Ascending aorta (tissue), 2 donors: ENCODE data around the gene ANKRD37. TPM values are rescaled to one million over a fixed set of nuclear protein-coding genes. Genes with fewer than 3 reads are reported as not detected.
A peak's percentile ranks its signal among the peaks of the same experiment; 100 is the strongest.

ENCODE experiments used
- DNase-seq, 2 donors: peaks; one replicate each; pipeline ENCODE4 v3.0.0-alpha.2; 2019; ENCODE audit warnings: low spot score in 2 of 2
- H3K27ac ChIP-seq, 2 donors: fragments of 200-600 bp; sonication (generic); one replicate each; pipeline ENCODE4 v1.5.1; 2016 to 2017; ENCODE audit warnings: mild to moderate bottlenecking in 1 of 2
- H3K27me3 ChIP-seq: fragments of 200-600 bp; sonication (generic); one replicate; pipeline ENCODE4 v1.5.1; 2017
- H3K36me3 ChIP-seq, 2 donors: fragments of 200-600 bp; sonication (generic); one replicate each; pipeline ENCODE4 v1.5.1; 2016
- H3K4me1 ChIP-seq, 2 donors: fragments of 200-600 bp; sonication (generic); one replicate each; pipeline ENCODE4 v1.5.1; 2016 to 2017; ENCODE audit warnings: mild to moderate bottlenecking in 1 of 2
- H3K4me3 ChIP-seq, 2 donors: fragments of 200-600 bp; sonication (generic); one replicate each; pipeline ENCODE4 v1.5.1; 2016 to 2017; ENCODE audit warnings: mild to moderate bottlenecking in 1 of 2
- H3K9me3 ChIP-seq, 2 donors: fragments of 200-600 bp; sonication (generic); one replicate each; pipeline ENCODE4 v1.5.1; 2016
- CTCF ChIP-seq, 3 experiments: fragments of 200-600 bp in 2 of 3; fragments of 450-650 bp in 1 of 3; sonication (generic) in 2 of 3; IDR thresholded peaks; one replicate each; pipeline ENCODE4 v1.5.1; 2016 to 2019; ENCODE audit warnings: antibody characterized with exemption in 3 of 3, mild to moderate bottlenecking in 1 of 3, moderate library complexity in 1 of 3
- intact Hi-C: fragments of 100-400 bp; cut with DNase I; formaldehyde crosslinking; loops from one replicate; pipeline ENCODE4 v1.15.1; 2023
- total RNA-seq: library from RNA; depleted of rRNA; stranded (reverse); fragments of >200 nt; gene quantifications from one replicate; pipeline ENCODE4 v1.1.0, GENCODE V29; 2016

The ANKRD37 gene, protein sequence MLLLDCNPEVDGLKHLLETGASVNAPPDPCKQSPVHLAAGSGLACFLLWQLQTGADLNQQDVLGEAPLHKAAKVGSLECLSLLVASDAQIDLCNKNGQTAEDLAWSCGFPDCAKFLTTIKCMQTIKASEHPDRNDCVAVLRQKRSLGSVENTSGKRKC
- 1.9 TPM for total RNA-seq

GRCh38 chr4:185396724-185397385 is at the start of gene ANKRD37:
Gene ANKRD37 (plus strand): TSS chr4:185396841. CDS start chr4:185396924, 83 bp downstream.
- Histone ChIP-seq H3K4me1 (peaks cover 2 to 13% of the 10 kb centered on the region in 2 donors), H3K27ac (peak within 1 kb of the TSS; percentile 99 to 100), H3K36me3 (peaks cover 0 to 5% of the 10 kb centered on the region in 2 donors), H3K4me3 (peak within 1 kb of the TSS; percentile 86 to 87), H3K9me3 (no peaks in the 10 kb centered on the region), H3K27me3 (no peaks in the 10 kb centered on the region)
- intact Hi-C loops: loop anchor here (1.0 to 10.0 kb wide), 4 partner anchors 28 to 198 kb away; partner anchors contain the start of genes CCDC110 and UFSP2
- peak; percentile 21 to 79 for DNase-seq
- TF ChIP-seq CTCF (IDR thresholded peaks at IDR 0.05): peak in 1 of 3 experiments; percentile 14

DNA sequence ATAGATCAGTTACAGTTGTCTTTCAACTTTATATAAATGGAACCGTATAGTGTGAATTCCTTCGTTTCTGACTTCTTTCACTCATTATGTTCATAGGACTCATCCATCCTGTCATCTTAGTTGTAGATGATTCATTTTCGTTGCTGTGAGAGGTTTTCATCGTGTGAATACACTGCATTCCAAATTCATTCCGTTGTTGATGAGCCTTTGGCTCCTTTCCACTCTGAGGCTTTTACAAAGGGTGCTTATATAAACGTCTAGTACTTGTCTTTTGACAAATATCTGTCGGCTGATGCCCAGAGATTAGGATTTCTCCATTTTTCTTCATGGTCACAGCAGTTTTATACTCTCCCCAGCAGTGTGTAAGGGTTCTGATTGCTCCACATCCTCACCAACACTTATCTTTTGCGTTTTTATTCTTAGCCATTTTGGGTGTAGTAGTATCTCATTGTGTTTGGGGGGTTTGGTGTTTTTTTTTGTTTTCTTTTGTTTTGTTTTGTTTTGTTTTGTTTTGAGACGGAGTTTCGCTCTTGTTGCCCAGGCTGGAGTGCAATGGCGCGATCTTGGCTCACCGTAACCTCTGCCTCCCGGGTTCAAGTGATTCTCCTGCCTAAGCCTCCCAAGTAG is 49.6 kb upstream of the ANKRD37 start:
- peaks cover 5 to 9% of the 10 kb centered on the region in 2 donors for H3K4me1 ChIP-seq
- no peaks in the 10 kb centered on the region for H3K27me3 ChIP-seq
- no peak overlapping the region for H3K4me3 ChIP-seq
- no peak for TF ChIP-seq CTCF (IDR thresholded peaks at IDR 0.05)
- peak overlapping the region in 1 of 2 donors; percentile 85 for H3K27ac ChIP-seq
- H3K9me3 ChIP-seq: no peaks in the 10 kb centered on the region
- no peak for DNase-seq
- intact Hi-C loops: no loop called here
- peaks cover 17 to 40% of the 10 kb centered on the region in 2 donors for H3K36me3 ChIP-seq

- Histone ChIP-seq H3K27ac (no peak overlapping the region), H3K9me3 (no peaks in the 10 kb centered on the region), H3K27me3 (no peaks in the 10 kb centered on the region), H3K36me3 (peaks cover 29 to 34% of the 10 kb centered on the region in 2 donors), H3K4me3 (no peak overlapping the region), H3K4me1 (peaks cover 0 to 2% of the 10 kb centered on the region in 2 donors)
- TF ChIP-seq CTCF (IDR thresholded peaks at IDR 0.05): no peak
- intact Hi-C loops: no loop called here
- no peak for DNase-seq
Observed at GRCh38 chr4:185351691-185352090, 45.0 kb upstream of the ANKRD37 start.

DNA sequence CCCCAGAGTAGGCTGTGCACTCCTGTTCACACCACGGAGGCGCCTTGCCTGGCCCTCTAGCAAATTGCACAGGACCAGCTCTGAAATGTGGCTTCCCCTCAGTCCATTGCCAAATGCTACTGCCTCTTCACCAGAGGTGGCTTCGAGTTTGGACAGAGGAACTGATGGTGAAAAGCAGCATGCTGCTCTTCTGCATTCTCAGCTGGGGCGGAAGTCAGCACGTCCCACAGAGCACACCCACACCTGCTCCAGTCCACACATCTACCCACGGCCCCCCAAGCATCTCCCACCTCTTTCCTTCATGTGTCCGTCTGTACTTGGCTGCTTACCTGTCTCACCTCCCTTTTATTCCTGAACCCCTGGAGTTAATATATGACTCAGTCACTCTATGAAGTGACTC is 44.4 kb upstream of the ANKRD37 start:
- Histone ChIP-seq H3K4me3 (no peak overlapping the region), H3K4me1 (peaks cover 0 to 4% of the 10 kb centered on the region in 2 donors), H3K9me3 (no peaks in the 10 kb centered on the region), H3K27ac (no peak overlapping the region), H3K36me3 (peaks cover 28 to 29% of the 10 kb centered on the region in 2 donors), H3K27me3 (no peaks in the 10 kb centered on the region)
- TF ChIP-seq CTCF (IDR thresholded peaks at IDR 0.05): no peak
- no peak for DNase-seq
- intact Hi-C loops: no loop called here

GRCh38 chr4:185352741-185353140 is 43.9 kb upstream of the ANKRD37 start:
- TF ChIP-seq CTCF (IDR thresholded peaks at IDR 0.05): no peak

More at GRCh38 chr4:185352741-185353140, 43.9 kb upstream of the ANKRD37 start:
- DNase-seq: no peak
- Histone ChIP-seq H3K36me3 (peaks cover 25 to 27% of the 10 kb centered on the region in 2 donors), H3K27ac (no peak overlapping the region), H3K4me3 (no peak overlapping the region), H3K9me3 (no peaks in the 10 kb centered on the region), H3K27me3 (no peaks in the 10 kb centered on the region), H3K4me1 (peaks cover 0 to 4% of the 10 kb centered on the region in 2 donors)
- intact Hi-C loops: no loop called here
